Brain microvascular endothelial cell (primary cell): ENCODE measurements around the gene EVC2.

ENCODE experiments used
- DNase-seq: peaks from one replicate; pipeline ENCODE4 v3.0.0-alpha.2; 2020
- H3K27ac ChIP-seq: fragments of 250-450 bp; sonication (Bioruptor Pico); 2 replicates; pipeline ENCODE4 v1.5.1; 2020; ENCODE audit warnings: mild to moderate bottlenecking, moderate library complexity
- H3K27me3 ChIP-seq: fragments of 250-450 bp; sonication (Bioruptor Pico); replicated peaks from 2 replicates; pipeline ENCODE4 v1.5.1; 2020; ENCODE audit warnings: mild to moderate bottlenecking
- H3K36me3 ChIP-seq: fragments of 250-450 bp; sonication (Bioruptor Pico); replicated peaks from 2 replicates; pipeline ENCODE4 v1.5.1; 2020; ENCODE audit warnings: mild to moderate bottlenecking
- H3K4me3 ChIP-seq: 2 replicates; pipeline ENCODE4 v1.5.1; 2011; ENCODE audit warnings: low read depth, mild to moderate bottlenecking, control low read depth, low read length, moderate library complexity
- CTCF ChIP-seq: IDR thresholded peaks from 2 replicates; pipeline ENCODE4 v1.5.1; 2011; ENCODE audit warnings: low read depth, mild to moderate bottlenecking, moderate library complexity, low read length, control low read depth, inconsistent platforms; ENCODE audit errors: missing control alignments
- in situ Hi-C: cut with HindIII; loops from 2 replicates; pipeline ENCODE4 v1.10.0; 2017; ENCODE audit warnings: low sequenced_read_pairs, low pct_ligation_motif_present

The EVC2 gene

GRCh38 chr4:5752376-5753184 lies 44.2 kb upstream of the EVC2 start:
- Histone ChIP-seq H3K27me3 (no peaks in the 10 kb centered on the region), H3K27ac (peak overlapping the region; percentile 93), H3K4me3 (no peak overlapping the region), H3K36me3 (peaks cover 52% of the 10 kb centered on the region)
- DNase-seq: peak; percentile 54
- in situ Hi-C loops: no loop called here
- TF ChIP-seq CTCF: peak; percentile 32

- no peak for TF ChIP-seq CTCF
- no peak for DNase-seq
- Histone ChIP-seq H3K4me3 (no peak overlapping the region), H3K27ac (peak overlapping the region; percentile 93), H3K36me3 (peaks cover 44% of the 10 kb centered on the region), H3K27me3 (no peaks in the 10 kb centered on the region)
- in situ Hi-C loops: no loop called here
These were observed 43.5 kb upstream of the EVC2 start for GRCh38 chr4:5751666-5752375.

- peak; percentile 84 for DNase-seq
- H3K36me3 ChIP-seq: peaks cover 37% of the 10 kb centered on the region
- H3K27ac ChIP-seq: peak overlapping the region; percentile 93
- H3K27me3 ChIP-seq: no peaks in the 10 kb centered on the region
- no peak overlapping the region for H3K4me3 ChIP-seq
- in situ Hi-C loops: no loop called here
- no peak for TF ChIP-seq CTCF
These were observed 42.7 kb upstream of the EVC2 start for GRCh38 chr4:5750946-5751665.

- peaks cover 34% of the 10 kb centered on the region for H3K36me3 ChIP-seq
- H3K27ac ChIP-seq: peak overlapping the region; percentile 93
- DNase-seq: peak; percentile 79
- H3K27me3 ChIP-seq: no peaks in the 10 kb centered on the region
- in situ Hi-C loops: no loop called here
- TF ChIP-seq CTCF: no peak
- H3K4me3 ChIP-seq: no peak overlapping the region
These were observed 41.9 kb upstream of the EVC2 start for GRCh38 chr4:5750052-5750945.

- no peak for DNase-seq
- no peaks in the 10 kb centered on the region for H3K27me3 ChIP-seq
- peak overlapping the region; percentile 93 for H3K27ac ChIP-seq
- in situ Hi-C loops: no loop called here
- TF ChIP-seq CTCF: no peak
- no peak overlapping the region for H3K4me3 ChIP-seq
- peaks cover 32% of the 10 kb centered on the region for H3K36me3 ChIP-seq
These were observed 41.2 kb upstream of the EVC2 start for GRCh38 chr4:5749568-5749967.
